ENCODE results near the gene AMH. TPM values are rescaled to one million over a fixed set of nuclear protein-coding genes. Genes with fewer than 3 reads are reported as not detected.

AMH gene
- total and polyA plus RNA-seq, 2 of the 4 experiments (the other 2 are of a cell fraction), result 0.86 TPM; not detected in 1

GRCh38 chr19:2261438-2262172, 12.5 kb downstream of the AMH start:
- intact Hi-C loops (cut with micrococcal nuclease) (no loop called here), dilution Hi-C loops (cut with HindIII; ENCODE audit: low sequenced_read_pairs, unreplicated experiment) (no loop called here), in situ Hi-C loops (cut with MboI; ENCODE audit: low sequenced_read_pairs) (no loop called here)
- Histone ChIP-seq H2AK5ac (ENCODE audit: low read depth, low read length) (no peak overlapping the region), H3K9me1 (ENCODE audit: insufficient read depth, low read length) (no peaks in the 10 kb centered on the region; the same call in 1 of the 2 replicates), H3K9ac (ENCODE audit: low read depth, low read length) (no peak overlapping the region), H2BK15ac (ENCODE audit: low read depth, low read length) (no peak overlapping the region), H2AFZ (replicated peaks; ENCODE audit: low read length, poor library complexity) (peak overlapping the region; percentile 34), H3K9me3 (ENCODE audit: control insufficient read depth, insufficient read depth, low read length) (no peaks in the 10 kb centered on the region), H4K91ac (ENCODE audit: insufficient read depth, low read depth, low read length) (no peak overlapping the region), H2BK120ac (ENCODE audit: low read depth, low read length) (no peak overlapping the region), H3K4ac (ENCODE audit: low read depth, low read length) (no peak overlapping the region), H4K8ac (ENCODE audit: low read depth in 2 of 2, low read length in 2 of 2) (no peak overlapping the region), H3K4me3 (ENCODE audit: insufficient read depth, low read depth, low read length) (no peak overlapping the region), H3K4me1 (ENCODE audit: control insufficient read depth, insufficient read depth, low read length) (peaks cover 2% of the 10 kb centered on the region), H2BK5ac (ENCODE audit: low read depth, low read length, poor library complexity, severe bottlenecking) (no peak overlapping the region), H3K14ac (replicated peaks; ENCODE audit: low read depth, low read length) (no peak overlapping the region), H4K20me1 (ENCODE audit: insufficient read depth, low read length) (no peaks in the 10 kb centered on the region), H3K27me3 (ENCODE audit: control insufficient read depth, insufficient read depth, low read length) (no peaks in the 10 kb centered on the region), H2BK20ac (ENCODE audit: low read depth, low read length) (no peak overlapping the region), H3K18ac (ENCODE audit: low read depth, low read length) (no peak overlapping the region), H3K36me3 (ENCODE audit: control insufficient read depth, insufficient read depth, low read length) (no peaks in the 10 kb centered on the region), H3K4me2 (ENCODE audit: low read depth, low read length) (no peak overlapping the region), H2AK9ac (replicated peaks; ENCODE audit: low read depth, low read length, poor library complexity) (no peak overlapping the region), H3K56ac (ENCODE audit: extremely low read depth, insufficient read depth, low read length) (no peak overlapping the region), H4K5ac (ENCODE audit: low read depth, low read length) (no peak overlapping the region), H3K27ac (ENCODE audit: insufficient read depth, low read length) (no peak overlapping the region), H3K23ac (ENCODE audit: low read depth, low read length) (no peak overlapping the region), H3K79me1 (ENCODE audit: low read depth in 1 of 2, low read length in 2 of 2) (no peaks in the 10 kb centered on the region)
- WGBS, 2 experiments (ENCODE audit: extremely low coverage in 2 of 2, insufficient read length in 1 of 2), result 94% methylated on average over 3 of the region's 7 CpGs; no CpG with 5 or more reads in 1 of the 2 experiments
- POLR2A ChIA-PET (ENCODE audit: unreplicated experiment), result no interaction called here
- CTCF ChIA-PET, result interaction anchor here (1.2 kb wide), 1 partner anchor 24 kb away, joined by 6 read pairs; no protein-coding TSS in a partner anchor
- ATAC-seq (ENCODE audit: low read depth), result no peak
- no peak for TF ChIP-seq CEBPB (IDR thresholded peaks at IDR 0.05; ENCODE audit: low read depth, low read length)
- no peak for TF ChIP-seq POLR2A (IDR thresholded peaks at IDR 0.05; ENCODE audit: low read depth, low read length)
- peak; percentile 37; the same call in 1 of the 2 replicates for TF ChIP-seq RAD21 (IDR thresholded peaks at IDR 0.05; ENCODE audit: low read length)
- peak; percentile 47 for TF ChIP-seq CTCF (conservative IDR thresholded peaks at IDR 0.05; ENCODE audit: low read depth, low read length)
- no peak for TF ChIP-seq SMC3 (IDR thresholded peaks at IDR 0.05; ENCODE audit: low read depth, low read length)
- no peak for TF ChIP-seq USF2 (IDR thresholded peaks at IDR 0.05; ENCODE audit: low read depth, low read length)
- no peak for TF ChIP-seq MAFK (IDR thresholded peaks at IDR 0.05; ENCODE audit: low read depth, low read length)
- TF ChIP-seq RCOR1 (IDR thresholded peaks at IDR 0.05; ENCODE audit: insufficient replicate concordance, low read length), result no peak
- BruUV-seq (replicated peaks), result no TSS peak
- DNase-seq, result no peak

All from IMR-90 (cell line).